OCI-LY1 (cell line): ENCODE data around the gene CCDC92.

Source experiments
- H2AFZ ChIP-seq: fragments of 200-600 bp; sonication (generic), shearing (Covaris generic); 2 replicates; pipeline ENCODE4 v1.6.0; 2014; ENCODE audit warnings: antibody characterized with exemption, mild to moderate bottlenecking, low read length
- H3F3A ChIP-seq: fragments of 200-600 bp; sonication (generic), shearing (Covaris generic); 2 replicates; pipeline ENCODE4 v1.6.0; 2014; ENCODE audit warnings: mild to moderate bottlenecking, antibody characterized with exemption, low read length, moderate library complexity; ENCODE audit not compliant: insufficient read depth
- H3K27ac ChIP-seq: fragments of 200-600 bp; sonication (generic); 2 replicates; pipeline ENCODE4 v1.5.1; 2014; ENCODE audit warnings: low read length, mixed run types, mild to moderate bottlenecking, low read depth; ENCODE audit not compliant: poor library complexity, severe bottlenecking
- H3K27me3 ChIP-seq: fragments of 200-600 bp; sonication (generic); 2 replicates; pipeline ENCODE4 v1.6.0; 2014; ENCODE audit warnings: antibody characterized with exemption, mild to moderate bottlenecking, low read length, moderate library complexity; ENCODE audit not compliant: insufficient read depth
- H3K36me3 ChIP-seq: fragments of 200-600 bp; sonication (generic); 2 replicates; pipeline ENCODE4 v1.6.1; 2014; ENCODE audit warnings: mild to moderate bottlenecking, antibody characterized with exemption, low read length, moderate library complexity, mixed read lengths; ENCODE audit not compliant: insufficient read depth
- H3K4me1 ChIP-seq: fragments of 200-600 bp; sonication (generic); 2 replicates; pipeline ENCODE4 v1.5.1; 2014; ENCODE audit warnings: mild to moderate bottlenecking, low read length, moderate library complexity; ENCODE audit not compliant: insufficient read depth, severe bottlenecking
- H3K4me2 ChIP-seq: fragments of 200-600 bp; sonication (generic), shearing (Covaris generic); 2 replicates; pipeline ENCODE4 v1.6.1; 2014; ENCODE audit warnings: low read length
- H3K4me3 ChIP-seq: fragments of 200-600 bp; sonication (generic); 2 replicates; pipeline ENCODE4 v1.5.1; 2014; ENCODE audit warnings: low read length, low read depth, mild to moderate bottlenecking, mixed read lengths; ENCODE audit not compliant: poor library complexity, severe bottlenecking
- H3K79me2 ChIP-seq: fragments of 200-600 bp; shearing (Covaris generic); 2 replicates; pipeline ENCODE4 v1.6.1; 2016; ENCODE audit warnings: mixed run types, low read length, mixed read lengths; ENCODE audit not compliant: insufficient read depth
- H3K9ac ChIP-seq: fragments of 200-600 bp; sonication (generic), shearing (Covaris generic); 2 replicates; pipeline ENCODE4 v1.6.1; 2014; ENCODE audit warnings: mild to moderate bottlenecking, low read length, mixed read lengths
- H3K9me2 ChIP-seq: fragments of 200-600 bp; sonication (generic), shearing (Covaris generic); 2 replicates; pipeline ENCODE4 v1.6.1; 2014; ENCODE audit warnings: low read depth, mild to moderate bottlenecking, low read length, mixed read lengths
- H3K9me3 ChIP-seq: fragments of 200-600 bp; shearing (Covaris generic); 2 replicates; pipeline ENCODE4 v1.6.1; 2014; ENCODE audit warnings: low read length, mixed read lengths
- H4K20me1 ChIP-seq: fragments of 200-600 bp; sonication (generic), shearing (Covaris generic); 2 replicates; pipeline ENCODE4 v1.6.0; 2016; ENCODE audit warnings: mild to moderate bottlenecking, low read length; ENCODE audit not compliant: insufficient read depth
- CTCF ChIP-seq: fragments of 200-600 bp; sonication (generic), shearing (Covaris generic); IDR thresholded peaks from 2 replicates; pipeline ENCODE4 v1.5.1; 2017; ENCODE audit warnings: mild to moderate bottlenecking, antibody characterized with exemption, low read length, moderate library complexity, mixed read lengths
- EZH2 ChIP-seq: fragments of 200-600 bp; sonication (generic), shearing (Covaris generic); IDR thresholded peaks from 2 replicates; pipeline ENCODE4 v1.8.0; 2017; ENCODE audit warnings: borderline replicate concordance, mixed run types, mild to moderate bottlenecking, antibody characterized with exemption, low read length, moderate library complexity, mixed read lengths

CCDC92 gene

GRCh38 chr12:123891516-123892179 lies 81.0 kb downstream of the CCDC92 start:
- H4K20me1 ChIP-seq = no peaks in the 10 kb centered on the region
- H3F3A ChIP-seq = no peaks in the 10 kb centered on the region
- H3K27me3 ChIP-seq = no peaks in the 10 kb centered on the region; the same call in 1 of the 2 replicates
- H2AFZ ChIP-seq = no peak overlapping the region
- no peak overlapping the region for H3K4me3 ChIP-seq
- no peak overlapping the region for H3K4me2 ChIP-seq
- H3K9me2 ChIP-seq = no peaks in the 10 kb centered on the region
- H3K27ac ChIP-seq = no peak overlapping the region
- H3K9ac ChIP-seq = no peak overlapping the region
- H3K4me1 ChIP-seq = no peaks in the 10 kb centered on the region
- TF ChIP-seq CTCF (no peak), EZH2 (no peak)
- H3K36me3 ChIP-seq = no peaks in the 10 kb centered on the region
- H3K79me2 ChIP-seq = no peaks in the 10 kb centered on the region
- H3K9me3 ChIP-seq = no peaks in the 10 kb centered on the region

- H3K79me2 ChIP-seq = no peaks in the 10 kb centered on the region
- H3K4me2 ChIP-seq = no peak overlapping the region
- H3F3A ChIP-seq = no peaks in the 10 kb centered on the region
- H3K9me2 ChIP-seq = no peaks in the 10 kb centered on the region
- no peaks in the 10 kb centered on the region for H3K36me3 ChIP-seq
- no peak overlapping the region for H3K4me3 ChIP-seq
- no peak overlapping the region for H3K9ac ChIP-seq
- TF ChIP-seq CTCF (no peak), EZH2 (no peak)
- H3K27ac ChIP-seq = no peak overlapping the region
- no peak overlapping the region for H2AFZ ChIP-seq
- no peaks in the 10 kb centered on the region; the same call in 1 of the 2 replicates for H3K27me3 ChIP-seq
- no peaks in the 10 kb centered on the region for H4K20me1 ChIP-seq
- no peaks in the 10 kb centered on the region for H3K9me3 ChIP-seq
- H3K4me1 ChIP-seq = no peaks in the 10 kb centered on the region
Measured at GRCh38 chr12:123891011-123891410, 81.6 kb downstream of the CCDC92 start.

- no peaks in the 10 kb centered on the region for H3K9me2 ChIP-seq
Measured at GRCh38 chr12:123890536-123890902, 82.1 kb downstream of the CCDC92 start.

More at GRCh38 chr12:123890536-123890902, 82.1 kb downstream of the CCDC92 start:
- no peak overlapping the region for H2AFZ ChIP-seq
- H3K27ac ChIP-seq = no peak overlapping the region
- no peaks in the 10 kb centered on the region for H3F3A ChIP-seq
- no peaks in the 10 kb centered on the region for H3K36me3 ChIP-seq
- no peaks in the 10 kb centered on the region for H3K79me2 ChIP-seq
- H3K9me3 ChIP-seq = no peaks in the 10 kb centered on the region
- H3K4me1 ChIP-seq = no peaks in the 10 kb centered on the region
- H4K20me1 ChIP-seq = no peaks in the 10 kb centered on the region
- no peak overlapping the region for H3K9ac ChIP-seq
- TF ChIP-seq EZH2 (no peak), CTCF (no peak)
- H3K4me3 ChIP-seq = no peak overlapping the region
- H3K4me2 ChIP-seq = no peak overlapping the region
- no peaks in the 10 kb centered on the region; the same call in 1 of the 2 replicates for H3K27me3 ChIP-seq
